Measurements from ENCODE around the gene LTB4R2.
A peak's percentile ranks its signal among the peaks of the same experiment; 100 is the strongest.

Gene LTB4R2

DNA sequence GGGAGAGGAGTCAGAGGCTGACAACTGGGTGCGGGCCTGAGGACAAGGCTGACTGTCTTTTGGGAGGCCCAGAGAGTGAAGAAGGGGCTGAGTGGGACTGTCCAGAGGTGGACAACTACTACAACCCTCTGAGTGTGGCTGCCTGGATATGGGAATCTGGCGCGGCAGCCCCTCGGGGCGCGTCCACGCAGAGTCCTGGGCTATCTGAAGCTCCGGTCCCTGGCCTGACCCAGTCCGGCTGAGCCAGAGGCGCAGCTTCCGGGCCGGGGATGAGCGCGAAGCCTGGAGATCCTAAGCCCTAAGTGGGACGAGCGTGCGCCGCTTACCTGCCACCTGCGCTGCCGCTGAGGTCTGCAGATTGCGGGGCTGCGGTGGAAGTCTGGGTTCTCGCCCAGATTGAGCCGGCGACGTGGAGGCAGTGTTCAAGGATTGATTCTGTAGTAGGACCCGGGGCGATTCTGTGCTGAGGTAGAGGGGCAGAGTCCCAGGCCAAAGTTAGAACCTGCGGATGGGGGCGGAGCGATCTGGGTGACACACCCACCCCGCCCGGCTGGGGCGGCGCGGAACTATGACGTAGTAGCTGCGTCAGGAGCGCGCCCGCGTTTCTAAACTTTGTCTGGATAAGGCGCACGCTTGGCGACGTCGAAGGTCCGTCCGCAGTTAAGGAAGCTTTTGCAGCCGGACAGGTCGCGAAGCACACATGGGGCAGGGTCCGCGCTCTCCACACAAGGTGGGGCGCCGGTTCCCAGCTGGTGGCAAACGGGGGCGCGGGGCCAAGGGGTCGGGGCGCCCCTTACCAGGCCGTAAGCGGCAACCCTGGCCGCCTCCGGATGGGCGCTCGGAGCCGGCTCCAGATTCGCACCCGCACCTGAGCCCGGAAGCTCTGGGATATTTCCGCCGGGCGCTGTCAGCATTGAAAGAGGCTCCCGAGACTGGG, 10.4 kb upstream of the LTB4R2 start, which contains the start of the genes DHRS1 and NOP9:
DHRS1 (minus strand) TSS at position 526 of the 937 bp plus-strand sequence. CDS start 674 bp downstream, outside the sequence.
NOP9 (plus strand) TSS at position 596 of the 937 bp plus-strand sequence; CDS start at position 701, 105 bp downstream.
- DNase-seq = peak; percentile 92

DNA sequence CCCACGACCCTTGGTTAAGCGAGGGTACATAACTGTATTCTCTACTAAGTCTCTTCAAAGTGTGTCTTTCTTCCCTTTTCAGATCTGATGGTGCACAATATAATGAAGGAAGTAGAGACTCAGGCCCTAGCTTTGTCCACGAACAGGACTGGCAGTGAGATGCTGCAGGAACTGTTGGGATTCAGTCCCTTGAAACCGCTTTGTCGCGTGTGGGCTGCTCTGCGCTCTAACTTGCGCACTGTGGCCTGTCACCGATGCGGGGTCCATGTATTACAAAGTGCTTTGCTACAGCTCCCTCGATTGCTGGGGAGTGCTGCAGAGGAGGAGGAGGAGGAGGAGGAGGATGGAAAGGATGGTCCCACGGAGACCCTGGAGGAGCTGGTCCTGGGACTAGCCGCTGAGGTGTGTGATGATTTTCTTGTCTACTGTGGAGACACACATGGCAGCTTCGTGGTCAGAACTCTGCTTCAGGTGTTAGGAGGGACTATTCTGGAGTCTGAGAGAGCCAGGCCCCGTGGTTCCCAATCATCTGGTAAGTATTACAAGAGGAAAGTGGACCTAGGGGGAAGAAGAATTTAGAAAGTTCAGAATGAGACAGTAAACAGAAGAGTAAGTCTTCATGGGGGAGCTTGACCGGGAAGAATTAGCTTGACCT, 9.5 kb upstream of the LTB4R2 start:
- no peak for DNase-seq

DNA sequence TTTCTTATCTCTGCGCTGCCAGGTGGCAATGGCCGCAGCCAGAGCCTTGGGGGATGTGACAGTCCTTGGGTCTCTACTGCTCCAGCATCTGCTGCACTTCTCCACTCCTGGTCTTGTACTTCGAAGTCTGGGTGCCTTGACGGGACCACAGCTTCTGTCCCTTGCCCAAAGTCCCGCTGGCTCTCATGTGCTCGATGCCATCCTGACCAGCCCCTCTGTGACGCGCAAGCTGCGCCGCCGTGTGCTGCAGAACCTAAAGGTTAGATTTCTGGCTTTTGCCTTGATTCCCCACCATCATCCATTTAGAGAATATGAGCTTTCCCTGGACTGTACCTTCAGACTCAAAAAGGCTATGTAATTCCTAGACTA, 5.9 kb upstream of the LTB4R2 start:
- no peak for DNase-seq

DNA sequence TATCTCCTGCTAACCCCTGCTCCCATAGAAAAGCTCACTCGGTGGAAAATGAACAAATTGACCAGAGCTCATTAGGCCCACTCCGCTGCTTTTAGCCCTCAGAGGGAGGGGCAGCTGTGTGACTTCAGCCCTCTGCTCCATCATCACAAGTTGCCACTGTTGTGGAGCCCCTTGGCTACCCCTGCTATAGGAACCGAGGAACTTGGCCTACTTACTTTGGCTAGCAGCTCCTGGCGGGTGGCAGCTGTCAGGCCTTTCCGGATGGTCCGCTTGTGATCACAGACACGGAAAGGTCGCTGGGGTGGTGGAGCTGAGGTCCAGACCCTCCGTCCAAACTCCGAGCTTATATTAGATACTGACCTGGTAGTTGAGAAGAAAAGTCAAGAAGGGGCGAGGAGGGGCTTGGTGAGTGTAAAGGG, 2.8 kb upstream of the LTB4R2 start:
- no peak for DNase-seq

DNA sequence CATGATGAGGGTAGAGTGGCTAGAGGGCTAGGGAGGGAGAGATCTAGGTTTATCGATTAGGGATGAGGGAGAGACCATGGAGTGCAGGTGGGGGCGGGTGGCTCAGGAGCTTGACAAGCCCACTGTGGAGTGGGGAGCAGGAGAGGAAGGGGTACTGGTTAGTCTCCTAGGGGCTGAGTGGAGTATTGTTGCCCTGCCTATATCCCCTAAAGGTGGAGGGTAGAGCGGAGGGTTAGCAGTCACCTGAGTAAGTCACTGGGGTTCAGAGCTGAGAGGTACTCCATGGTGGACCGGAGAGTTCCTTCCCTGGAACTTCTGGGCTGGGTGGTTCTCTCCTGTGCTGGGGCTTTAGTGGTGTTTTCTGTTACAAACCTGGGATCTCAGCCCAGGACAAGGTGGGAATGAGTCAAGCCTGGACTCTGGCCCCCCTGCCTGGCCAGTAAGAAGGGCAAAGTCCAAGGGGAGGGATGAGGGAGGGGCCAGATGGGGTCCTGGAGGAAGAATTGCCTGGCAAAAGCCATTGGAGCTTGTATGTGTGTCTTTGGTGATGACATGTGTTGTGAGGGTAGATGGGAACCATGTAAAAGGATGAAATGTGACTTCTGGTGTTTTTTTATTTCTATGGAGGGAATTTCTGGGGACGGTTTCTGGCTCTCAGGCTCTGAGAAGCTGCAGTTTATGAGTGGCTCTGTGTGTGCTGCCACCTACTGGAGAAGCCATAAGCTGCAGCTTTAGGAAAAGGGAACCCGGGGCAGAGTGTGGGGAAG, 2.2 kb upstream of the LTB4R2 start, which contains the start of gene CIDEB:
CIDEB (minus strand) TSS at position 403 of the 767 bp plus-strand sequence; CDS start at position 284, 119 bp downstream.
- peak; percentile 70 for DNase-seq

DNA sequence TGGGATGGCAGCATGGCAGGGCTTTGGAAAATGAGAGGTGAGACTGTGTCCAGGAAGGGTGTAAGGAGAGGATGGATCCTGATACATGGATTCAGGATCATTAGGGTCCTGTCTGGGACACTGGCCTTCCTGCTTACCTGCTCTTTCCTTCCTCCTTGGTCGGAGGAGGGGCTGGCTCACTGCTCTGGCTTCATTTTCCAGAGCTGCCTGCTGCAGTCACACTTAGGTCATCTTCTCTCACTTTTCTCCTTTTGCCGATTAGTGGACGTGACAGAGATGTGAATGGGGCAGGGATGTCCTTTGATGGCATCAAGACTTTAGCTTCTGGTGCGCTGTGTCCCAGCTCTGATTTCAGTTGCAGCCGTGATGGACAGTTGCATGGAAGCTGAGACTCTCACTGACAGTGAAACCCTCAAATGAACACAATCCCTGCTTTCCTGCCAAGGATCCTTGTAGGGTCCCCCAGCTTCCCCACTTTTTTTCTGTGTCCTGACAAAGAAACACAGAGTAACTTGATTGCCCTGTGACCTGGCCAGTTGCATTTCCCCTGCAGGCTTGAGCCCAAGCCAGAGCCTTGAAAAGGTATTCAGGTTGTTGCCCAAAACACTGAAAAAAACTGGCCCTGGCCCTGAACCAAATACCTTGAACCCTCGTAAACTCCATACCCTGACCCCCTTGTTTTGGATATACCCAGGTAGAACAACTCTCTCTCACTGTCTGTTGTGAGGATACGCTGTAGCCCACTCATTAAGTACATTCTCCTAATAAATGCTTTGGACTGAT, 1.4 kb upstream of the LTB4R2 start:
- no peak for DNase-seq

DNA sequence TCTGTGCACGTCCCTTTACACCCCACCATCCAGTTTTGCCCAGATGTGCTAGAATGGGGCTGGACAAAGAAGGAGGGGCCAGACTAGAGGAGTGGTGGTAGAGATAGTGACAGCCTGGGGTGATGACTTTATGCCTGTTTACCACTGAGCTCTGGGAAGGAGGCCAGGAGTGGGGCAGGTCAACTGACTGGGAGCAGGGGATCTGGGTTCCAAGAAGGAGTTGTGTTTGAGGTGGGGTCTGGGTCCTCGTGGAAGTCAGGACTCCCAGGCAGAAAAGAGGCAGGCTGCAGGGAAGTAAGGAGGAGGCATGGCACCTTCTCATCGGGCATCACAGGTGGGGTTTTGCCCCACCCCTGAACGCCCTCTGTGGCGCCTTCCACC, 315 bp downstream of the LTB4R2 start:
- no peak for DNase-seq

DNA sequence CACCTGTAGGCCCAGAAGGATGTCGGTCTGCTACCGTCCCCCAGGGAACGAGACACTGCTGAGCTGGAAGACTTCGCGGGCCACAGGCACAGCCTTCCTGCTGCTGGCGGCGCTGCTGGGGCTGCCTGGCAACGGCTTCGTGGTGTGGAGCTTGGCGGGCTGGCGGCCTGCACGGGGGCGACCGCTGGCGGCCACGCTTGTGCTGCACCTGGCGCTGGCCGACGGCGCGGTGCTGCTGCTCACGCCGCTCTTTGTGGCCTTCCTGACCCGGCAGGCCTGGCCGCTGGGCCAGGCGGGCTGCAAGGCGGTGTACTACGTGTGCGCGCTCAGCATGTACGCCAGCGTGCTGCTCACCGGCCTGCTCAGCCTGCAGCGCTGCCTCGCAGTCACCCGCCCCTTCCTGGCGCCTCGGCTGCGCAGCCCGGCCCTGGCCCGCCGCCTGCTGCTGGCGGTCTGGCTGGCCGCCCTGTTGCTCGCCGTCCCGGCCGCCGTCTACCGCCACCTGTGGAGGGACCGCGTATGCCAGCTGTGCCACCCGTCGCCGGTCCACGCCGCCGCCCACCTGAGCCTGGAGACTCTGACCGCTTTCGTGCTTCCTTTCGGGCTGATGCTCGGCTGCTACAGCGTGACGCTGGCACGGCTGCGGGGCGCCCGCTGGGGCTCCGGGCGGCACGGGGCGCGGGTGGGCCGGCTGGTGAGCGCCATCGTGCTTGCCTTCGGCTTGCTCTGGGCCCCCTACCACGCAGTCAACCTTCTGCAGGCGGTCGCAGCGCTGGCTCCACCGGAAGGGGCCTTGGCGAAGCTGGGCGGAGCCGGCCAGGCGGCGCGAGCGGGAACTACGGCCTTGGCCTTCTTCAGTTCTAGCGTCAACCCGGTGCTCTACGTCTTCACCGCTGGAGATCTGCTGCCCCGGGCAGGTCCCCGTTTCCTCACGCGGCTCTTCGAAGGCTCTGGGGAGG, 985 bp downstream of the LTB4R2 start, which contains the start of gene LTB4R:
LTB4R (plus strand) TSS at position 857 of the 959 bp plus-strand sequence. CDS start 4,150 bp downstream, outside the sequence.
- peak; percentile 60 for DNase-seq

DNA sequence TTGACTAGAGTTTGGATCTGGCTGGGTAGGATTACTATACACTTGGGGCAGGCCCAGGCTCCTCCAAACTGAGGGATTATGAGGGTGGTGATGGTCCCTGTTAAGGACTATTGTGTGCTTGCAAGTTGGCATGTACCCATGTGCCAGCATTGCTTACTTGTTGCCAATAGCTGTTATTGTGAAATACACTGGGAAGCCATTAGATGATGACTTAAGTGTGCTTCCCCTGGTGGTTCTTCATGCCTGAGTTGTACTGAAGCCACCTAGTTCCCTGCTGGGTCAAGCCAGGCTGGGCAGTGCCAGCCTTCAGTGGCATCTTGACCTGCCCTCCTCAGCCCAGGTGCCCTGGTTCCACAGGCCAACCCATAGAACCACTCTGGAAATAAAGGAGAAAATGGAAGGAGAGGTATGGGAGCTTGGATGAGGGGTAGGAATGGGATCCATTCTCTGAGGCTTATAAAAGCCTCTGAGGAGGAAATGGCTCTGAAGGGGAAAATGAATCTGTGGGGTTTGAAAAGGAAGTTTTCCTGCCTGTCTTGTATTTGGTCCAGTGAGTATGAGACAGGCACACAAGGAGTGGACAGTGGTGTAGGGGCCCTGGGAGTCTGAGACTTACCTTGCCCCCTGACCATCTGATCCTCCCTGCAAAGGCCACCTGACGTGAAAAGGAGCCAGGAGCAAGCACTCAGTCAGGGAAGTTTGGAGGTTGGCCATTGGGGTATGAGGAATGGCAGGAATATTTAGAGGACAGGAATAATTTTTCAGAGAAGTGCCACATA, 2.1 kb downstream of the LTB4R2 start:
- no peak for DNase-seq

DNA sequence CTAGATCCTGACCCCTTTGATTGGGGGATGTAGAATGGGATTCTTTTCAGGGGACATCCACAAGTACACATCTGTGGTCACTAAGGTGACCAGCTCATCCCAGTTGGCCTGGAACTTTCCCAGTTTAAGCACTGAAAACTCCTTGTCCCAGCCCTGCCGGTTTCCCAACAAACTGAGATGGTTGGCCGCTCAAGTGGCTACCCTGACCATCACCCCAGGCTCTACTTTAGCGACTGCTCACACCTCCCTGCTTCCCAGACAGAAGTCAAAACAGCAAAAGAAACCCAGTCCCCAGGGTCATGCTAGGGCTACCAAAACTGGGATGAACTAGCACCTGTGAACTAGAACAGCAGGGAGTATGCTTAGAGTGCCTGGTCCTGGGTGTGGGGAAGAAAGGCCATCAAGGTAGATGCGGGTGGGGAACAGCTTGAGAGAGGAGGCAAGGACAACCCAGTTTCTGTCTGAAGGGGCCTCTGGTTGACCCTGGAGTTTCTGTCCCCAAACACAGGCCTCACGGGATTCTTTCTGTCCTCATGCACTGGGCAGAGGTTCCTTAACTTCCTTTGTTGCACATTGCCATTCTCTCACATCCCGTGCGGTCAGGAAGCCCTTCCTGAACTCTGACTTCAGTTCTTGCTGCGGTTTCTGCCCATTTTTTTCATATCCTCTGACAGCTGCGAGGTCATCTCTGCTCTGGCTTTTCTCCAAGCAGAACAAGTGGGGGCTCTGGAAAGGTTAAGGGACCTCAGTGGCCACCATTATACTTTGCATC, 3.0 kb downstream of the LTB4R2 start:
- DNase-seq = no peak

DNA sequence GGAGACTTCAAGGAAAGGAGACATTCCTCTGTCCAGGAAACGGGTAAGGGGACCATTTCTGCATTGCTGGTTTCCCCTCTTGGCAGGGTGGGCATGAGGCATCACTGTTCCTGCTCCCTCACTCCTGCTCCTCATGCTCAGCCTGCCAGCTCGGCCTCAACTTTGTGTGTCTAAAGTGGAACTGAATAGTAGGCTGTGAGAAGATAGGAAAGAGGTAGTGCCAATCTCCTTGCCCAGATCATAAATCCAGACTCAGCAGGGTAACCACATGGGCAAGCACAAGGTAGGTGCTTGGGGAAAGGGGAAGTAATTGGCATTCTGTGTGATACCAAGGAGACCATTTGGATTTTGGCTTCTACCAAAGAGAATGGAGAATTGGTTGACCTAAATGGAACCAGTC, 4.0 kb downstream of the LTB4R2 start:
- DNase-seq = no peak

DNA sequence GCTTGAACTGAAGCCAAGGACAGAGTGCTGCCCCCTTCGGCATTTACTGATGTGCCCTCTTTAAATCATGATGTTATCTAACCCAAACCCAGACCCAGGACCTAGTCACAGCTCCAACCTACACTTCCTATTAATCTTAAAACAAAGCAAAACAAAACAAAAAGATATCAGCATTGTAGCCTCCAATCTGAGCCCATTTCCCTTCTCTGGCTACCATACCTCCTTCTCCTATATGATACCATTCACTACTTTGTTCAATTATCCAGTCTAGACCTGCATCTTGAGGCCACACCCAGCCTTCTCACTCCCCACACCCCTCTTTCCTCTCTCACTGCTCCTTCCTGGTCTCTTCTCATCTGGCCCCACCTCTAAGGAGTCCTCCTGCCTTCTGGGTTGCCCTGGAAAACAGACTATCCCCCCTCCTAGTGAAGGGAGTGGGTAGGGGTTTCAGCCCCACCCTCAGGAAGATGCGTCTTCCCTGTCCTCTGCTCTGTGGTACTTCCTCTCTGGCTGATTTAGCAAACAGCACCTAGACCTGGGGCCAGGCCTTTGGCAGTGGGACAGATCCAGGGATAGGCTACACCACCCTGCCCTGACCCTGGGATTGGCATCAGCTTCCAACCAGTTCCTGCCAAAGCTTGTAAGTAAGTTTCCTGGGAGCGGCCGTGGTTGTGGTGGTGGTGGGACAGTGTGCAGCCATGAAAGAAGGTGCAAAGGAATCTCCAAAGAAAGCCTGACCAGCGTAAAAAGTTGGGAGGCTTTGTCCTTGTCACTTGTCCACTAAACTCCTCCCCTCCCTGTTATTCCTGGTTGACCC, 4.6 kb downstream of the LTB4R2 start:
- no peak for DNase-seq

DNA sequence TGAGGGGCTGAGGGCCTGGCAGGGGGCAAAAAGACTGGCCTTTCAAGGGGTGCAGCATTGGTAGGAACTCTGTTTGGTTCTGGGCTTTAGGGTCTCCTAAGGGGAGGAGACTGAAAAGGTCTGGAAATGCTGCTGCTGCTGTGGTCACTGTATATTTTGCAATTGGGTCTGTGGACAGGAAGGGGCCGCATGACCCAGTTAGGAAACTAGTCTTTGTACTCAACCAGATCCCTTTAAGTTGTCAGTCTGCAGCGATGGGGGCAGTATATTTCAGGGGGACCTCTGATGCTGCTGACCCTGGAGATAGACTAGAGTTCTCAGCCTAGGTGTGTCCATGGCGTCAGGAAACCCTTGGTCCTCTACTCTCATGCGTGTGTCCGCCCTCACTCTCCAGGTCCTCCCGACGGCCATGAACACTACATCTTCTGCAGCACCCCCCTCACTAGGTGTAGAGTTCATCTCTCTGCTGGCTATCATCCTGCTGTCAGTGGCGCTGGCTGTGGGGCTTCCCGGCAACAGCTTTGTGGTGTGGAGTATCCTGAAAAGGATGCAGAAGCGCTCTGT, 5.4 kb downstream of the LTB4R2 start:
- DNase-seq = no peak

DNA sequence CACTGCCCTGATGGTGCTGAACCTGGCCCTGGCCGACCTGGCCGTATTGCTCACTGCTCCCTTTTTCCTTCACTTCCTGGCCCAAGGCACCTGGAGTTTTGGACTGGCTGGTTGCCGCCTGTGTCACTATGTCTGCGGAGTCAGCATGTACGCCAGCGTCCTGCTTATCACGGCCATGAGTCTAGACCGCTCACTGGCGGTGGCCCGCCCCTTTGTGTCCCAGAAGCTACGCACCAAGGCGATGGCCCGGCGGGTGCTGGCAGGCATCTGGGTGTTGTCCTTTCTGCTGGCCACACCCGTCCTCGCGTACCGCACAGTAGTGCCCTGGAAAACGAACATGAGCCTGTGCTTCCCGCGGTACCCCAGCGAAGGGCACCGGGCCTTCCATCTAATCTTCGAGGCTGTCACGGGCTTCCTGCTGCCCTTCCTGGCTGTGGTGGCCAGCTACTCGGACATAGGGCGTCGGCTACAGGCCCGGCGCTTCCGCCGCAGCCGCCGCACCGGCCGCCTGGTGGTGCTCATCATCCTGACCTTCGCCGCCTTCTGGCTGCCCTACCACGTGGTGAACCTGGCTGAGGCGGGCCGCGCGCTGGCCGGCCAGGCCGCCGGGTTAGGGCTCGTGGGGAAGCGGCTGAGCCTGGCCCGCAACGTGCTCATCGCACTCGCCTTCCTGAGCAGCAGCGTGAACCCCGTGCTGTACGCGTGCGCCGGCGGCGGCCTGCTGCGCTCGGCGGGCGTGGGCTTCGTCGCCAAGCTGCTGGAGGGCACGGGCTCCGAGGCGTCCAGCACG, 6.1 kb downstream of the LTB4R2 start:
- DNase-seq = no peak

DNA sequence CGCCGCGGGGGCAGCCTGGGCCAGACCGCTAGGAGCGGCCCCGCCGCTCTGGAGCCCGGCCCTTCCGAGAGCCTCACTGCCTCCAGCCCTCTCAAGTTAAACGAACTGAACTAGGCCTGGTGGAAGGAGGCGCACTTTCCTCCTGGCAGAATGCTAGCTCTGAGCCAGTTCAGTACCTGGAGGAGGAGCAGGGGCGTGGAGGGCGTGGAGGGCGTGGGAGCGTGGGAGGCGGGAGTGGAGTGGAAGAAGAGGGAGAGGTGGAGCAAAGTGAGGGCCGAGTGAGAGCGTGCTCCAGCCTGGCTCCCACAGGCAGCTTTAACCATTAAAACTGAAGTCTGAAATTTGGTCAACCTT, 6.6 kb downstream of the LTB4R2 start:
- DNase-seq = no peak

DNA sequence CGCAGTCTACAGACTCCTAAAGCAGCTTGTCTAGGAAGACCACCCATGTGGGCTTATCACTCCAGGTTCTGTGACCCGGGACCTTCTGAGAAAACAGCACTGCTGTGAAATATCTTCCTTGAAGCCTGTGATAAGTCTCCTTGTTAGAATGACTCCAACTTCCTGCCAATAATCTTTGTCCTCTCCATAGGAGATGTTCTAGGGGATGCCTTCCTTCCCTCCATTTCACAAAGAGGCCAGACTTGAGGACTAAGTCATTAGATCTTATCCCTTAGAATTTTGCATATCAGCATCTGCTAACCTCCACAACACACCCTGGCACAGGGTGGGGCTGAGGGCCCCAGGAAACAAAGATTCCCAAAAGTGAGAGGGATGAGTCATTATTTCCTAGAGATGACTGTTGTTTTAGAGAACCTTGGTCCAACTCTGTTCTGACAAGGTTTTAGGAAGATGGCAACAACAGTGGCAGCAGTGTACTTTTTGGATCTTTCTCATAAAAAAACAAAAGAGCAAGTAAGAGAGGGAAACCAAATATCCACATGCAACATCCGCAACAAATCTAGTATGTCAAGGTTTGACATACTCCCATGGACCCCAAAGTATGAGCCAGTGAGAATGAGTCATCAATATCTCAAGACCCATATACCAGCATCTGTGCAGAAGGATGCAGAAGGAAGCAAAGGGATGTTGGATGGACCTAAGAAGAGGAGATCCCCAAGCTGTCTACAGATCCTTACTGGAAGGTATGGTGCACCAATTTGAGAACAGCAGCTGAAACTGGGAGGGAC, 7.4 kb downstream of the LTB4R2 start:
- no peak for DNase-seq
